Uterus (tissue), 4 donors: ENCODE results near the gene CDH13. TPM values are rescaled to one million over a fixed set of nuclear protein-coding genes. Genes with fewer than 3 reads are reported as not detected.

Experiments used
- DNase-seq, 2 donors: peaks; one replicate each; pipeline ENCODE4 v3.0.0-alpha.2; 2019 to 2020
- H3K27ac ChIP-seq, 2 donors: fragments of 200-600 bp; sonication (generic); 1 replicate in 1 of 2; 2 replicates in 1 of 2; pipeline ENCODE4 v1.5.1; 2016 to 2018
- H3K27me3 ChIP-seq, 2 donors: fragments of 200-600 bp; sonication (generic); one replicate each; pipeline ENCODE4 v1.5.1; 2018 to 2019; ENCODE audit warnings: control low read depth in 1 of 2
- H3K36me3 ChIP-seq, 2 donors: fragments of 200-600 bp; sonication (generic); one replicate each; pipeline ENCODE4 v1.5.1; 2019; ENCODE audit warnings: control low read depth in 1 of 2
- H3K4me1 ChIP-seq, 2 donors: fragments of 200-600 bp; sonication (generic); one replicate each; pipeline ENCODE4 v1.5.1; 2018 to 2019; ENCODE audit warnings: control low read depth in 1 of 2
- H3K4me3 ChIP-seq, 2 donors: fragments of 200-600 bp; sonication (generic); 1 replicate in 1 of 2; 2 replicates in 1 of 2; pipeline ENCODE4 v1.5.1; 2018 to 2019; ENCODE audit warnings: mild to moderate bottlenecking in 1 of 2
- H3K9me3 ChIP-seq, 2 donors: fragments of 200-600 bp; sonication (generic); one replicate each; pipeline ENCODE4 v1.5.1; 2019; ENCODE audit warnings: control low read depth in 1 of 2
- POLR2A ChIP-seq, 2 donors: fragments of 450-650 bp; IDR thresholded peaks; one replicate each; pipeline ENCODE4 v1.6.1; 2016; ENCODE audit warnings: antibody characterized with exemption in 2 of 2, mild to moderate bottlenecking in 1 of 2, moderate library complexity in 1 of 2
- intact Hi-C: fragments of 100-400 bp; cut with DNase I; formaldehyde crosslinking; loops from one replicate; pipeline ENCODE4 v1.15.1; 2023; ENCODE audit warnings: low total_unique reads
- total RNA-seq, 4 donors: library from RNA; depleted of rRNA in 3 of 4; stranded (reverse); fragments of >200 nt in 3 of 4; gene quantifications; one replicate each; pipeline versions ENCODE4 v1.1.0 to v1.2.4, GENCODE V29; 2014 to 2023
- TF ChIP-seq, protein P1 (sequence below), 4 experiments: fragments of 200-600 bp in 2 of 4; fragments of 450-650 bp in 2 of 4; sonication (generic) in 2 of 4; IDR thresholded peaks; one replicate each; pipeline ENCODE4 v1.5.1; 2016 to 2019; ENCODE audit warnings: antibody characterized with exemption in 4 of 4, mild to moderate bottlenecking in 2 of 4, moderate library complexity in 1 of 4
- donor health status: DM: yes; HTN: yes; CAD: no.

CDH13 gene
- total RNA-seq, 4 donors from 2014 or later = 49.1 to 99.4 (median 82.7) TPM

DNA sequence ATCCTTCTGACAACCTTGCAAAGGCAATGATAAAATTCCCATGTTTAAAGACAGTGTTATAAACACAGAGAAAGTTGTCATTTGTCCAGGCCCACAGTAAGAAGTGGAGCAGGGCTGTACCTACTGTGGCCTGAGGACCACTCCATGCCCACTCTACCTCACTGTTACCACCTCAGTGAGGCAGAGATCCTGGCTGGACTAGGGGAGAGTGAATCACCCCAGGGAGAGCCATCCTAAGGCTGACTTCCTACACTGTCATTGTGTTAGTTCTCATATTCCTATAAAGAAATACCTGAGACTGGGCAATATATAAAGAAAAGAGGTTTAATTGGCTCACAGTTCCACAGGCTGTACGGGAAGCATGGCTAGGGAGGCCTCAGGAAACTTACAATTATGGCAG, 952.3 kb downstream of the CDH13 start:
- H3K4me3 ChIP-seq = no peak overlapping the region
- intact Hi-C loops = no loop called here
- H3K36me3 ChIP-seq = no peaks in the 10 kb centered on the region
- DNase-seq = no peak
- no peaks in the 10 kb centered on the region for H3K9me3 ChIP-seq
- H3K4me1 ChIP-seq = no peaks in the 10 kb centered on the region
- no peaks in the 10 kb centered on the region for H3K27me3 ChIP-seq
- TF ChIP-seq POLR2A (IDR thresholded peaks at IDR 0.05) = no peak
- TF ChIP-seq, protein P1, sequence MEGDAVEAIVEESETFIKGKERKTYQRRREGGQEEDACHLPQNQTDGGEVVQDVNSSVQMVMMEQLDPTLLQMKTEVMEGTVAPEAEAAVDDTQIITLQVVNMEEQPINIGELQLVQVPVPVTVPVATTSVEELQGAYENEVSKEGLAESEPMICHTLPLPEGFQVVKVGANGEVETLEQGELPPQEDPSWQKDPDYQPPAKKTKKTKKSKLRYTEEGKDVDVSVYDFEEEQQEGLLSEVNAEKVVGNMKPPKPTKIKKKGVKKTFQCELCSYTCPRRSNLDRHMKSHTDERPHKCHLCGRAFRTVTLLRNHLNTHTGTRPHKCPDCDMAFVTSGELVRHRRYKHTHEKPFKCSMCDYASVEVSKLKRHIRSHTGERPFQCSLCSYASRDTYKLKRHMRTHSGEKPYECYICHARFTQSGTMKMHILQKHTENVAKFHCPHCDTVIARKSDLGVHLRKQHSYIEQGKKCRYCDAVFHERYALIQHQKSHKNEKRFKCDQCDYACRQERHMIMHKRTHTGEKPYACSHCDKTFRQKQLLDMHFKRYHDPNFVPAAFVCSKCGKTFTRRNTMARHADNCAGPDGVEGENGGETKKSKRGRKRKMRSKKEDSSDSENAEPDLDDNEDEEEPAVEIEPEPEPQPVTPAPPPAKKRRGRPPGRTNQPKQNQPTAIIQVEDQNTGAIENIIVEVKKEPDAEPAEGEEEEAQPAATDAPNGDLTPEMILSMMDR (IDR thresholded peaks at IDR 0.05) = no peak
- H3K27ac ChIP-seq = no peak overlapping the region

- Histone ChIP-seq H3K27me3 (no peaks in the 10 kb centered on the region), H3K27ac (no peak overlapping the region), H3K9me3 (no peaks in the 10 kb centered on the region), H3K4me3 (no peak overlapping the region), H3K4me1 (no peaks in the 10 kb centered on the region), H3K36me3 (no peaks in the 10 kb centered on the region)
- DNase-seq = no peak
- TF ChIP-seq, protein P1 (IDR thresholded peaks at IDR 0.05) = no peak
- TF ChIP-seq POLR2A (IDR thresholded peaks at IDR 0.05) = no peak
- intact Hi-C loops = no loop called here
Measured at GRCh38 chr16:83579436-83579835, 952.7 kb downstream of the CDH13 start.

DNA sequence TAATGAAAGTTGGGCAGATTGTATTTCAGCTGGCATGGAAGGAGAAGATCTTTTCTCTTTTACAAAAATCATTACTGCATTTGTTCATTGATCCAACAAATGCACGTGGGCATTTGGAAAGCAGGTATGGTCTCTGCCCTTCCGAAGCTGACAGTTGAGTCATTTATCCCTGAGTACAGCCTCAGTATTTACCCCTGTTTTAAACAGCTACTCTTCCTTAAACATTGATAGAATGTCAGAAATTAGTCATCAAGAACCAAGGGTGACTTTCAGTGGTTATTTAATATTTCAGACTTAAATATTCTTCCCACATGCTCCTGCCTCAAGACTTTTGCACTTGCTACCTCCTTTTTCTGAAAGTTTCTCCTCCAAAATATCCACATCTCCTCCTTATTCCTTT, 954.3 kb downstream of the CDH13 start:
- Histone ChIP-seq H3K9me3 (no peaks in the 10 kb centered on the region), H3K36me3 (no peaks in the 10 kb centered on the region), H3K27ac (no peak overlapping the region), H3K4me1 (no peaks in the 10 kb centered on the region), H3K27me3 (no peaks in the 10 kb centered on the region), H3K4me3 (no peak overlapping the region)
- intact Hi-C loops = no loop called here
- DNase-seq = no peak
- TF ChIP-seq, protein P1 (IDR thresholded peaks at IDR 0.05) = no peak
- TF ChIP-seq POLR2A (IDR thresholded peaks at IDR 0.05) = no peak

DNA sequence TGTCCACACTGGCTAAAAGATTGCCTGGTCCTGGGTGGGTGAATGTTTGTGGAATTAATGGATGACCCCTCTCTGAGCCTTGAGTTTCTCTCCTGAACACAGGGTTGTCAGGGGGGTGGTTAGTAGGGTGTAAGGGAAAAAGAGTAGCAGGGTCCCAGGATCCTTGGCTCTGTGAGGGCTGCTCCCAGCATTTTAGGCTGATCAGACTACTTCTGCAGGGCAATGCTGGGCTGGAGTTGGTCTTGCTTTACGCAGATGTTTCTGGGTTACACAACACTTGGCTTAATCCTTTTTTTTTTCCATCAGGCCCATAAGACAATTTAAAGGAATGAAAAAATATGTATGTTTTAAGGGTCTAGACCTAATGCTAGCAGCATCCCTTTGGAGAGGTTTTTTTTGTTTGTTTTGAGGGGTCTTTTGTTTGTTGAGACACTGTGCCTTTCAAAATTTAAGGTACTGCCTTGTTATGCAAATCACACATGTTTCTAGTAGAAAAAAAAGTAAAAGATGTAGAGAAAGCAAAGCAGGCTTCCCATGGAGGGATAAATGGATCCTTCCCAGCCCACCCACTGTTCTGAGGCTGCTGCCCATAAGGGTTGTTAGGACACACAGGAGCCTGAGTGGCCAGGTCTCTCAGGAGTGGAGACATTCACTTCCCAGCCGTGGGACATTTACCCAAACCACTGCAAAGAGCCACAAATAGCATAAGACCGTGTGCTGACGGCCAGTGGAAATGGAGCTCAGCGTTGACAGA, 955.4 kb downstream of the CDH13 start:
- DNase-seq = no peak
- H3K4me3 ChIP-seq = no peak overlapping the region
- no peaks in the 10 kb centered on the region for H3K9me3 ChIP-seq
- intact Hi-C loops = no loop called here
- H3K36me3 ChIP-seq = no peaks in the 10 kb centered on the region
- no peaks in the 10 kb centered on the region for H3K27me3 ChIP-seq
- TF ChIP-seq POLR2A (IDR thresholded peaks at IDR 0.05) = no peak
- TF ChIP-seq, protein P1 (IDR thresholded peaks at IDR 0.05) = no peak
- H3K27ac ChIP-seq = no peak overlapping the region
- H3K4me1 ChIP-seq = no peaks in the 10 kb centered on the region

DNA sequence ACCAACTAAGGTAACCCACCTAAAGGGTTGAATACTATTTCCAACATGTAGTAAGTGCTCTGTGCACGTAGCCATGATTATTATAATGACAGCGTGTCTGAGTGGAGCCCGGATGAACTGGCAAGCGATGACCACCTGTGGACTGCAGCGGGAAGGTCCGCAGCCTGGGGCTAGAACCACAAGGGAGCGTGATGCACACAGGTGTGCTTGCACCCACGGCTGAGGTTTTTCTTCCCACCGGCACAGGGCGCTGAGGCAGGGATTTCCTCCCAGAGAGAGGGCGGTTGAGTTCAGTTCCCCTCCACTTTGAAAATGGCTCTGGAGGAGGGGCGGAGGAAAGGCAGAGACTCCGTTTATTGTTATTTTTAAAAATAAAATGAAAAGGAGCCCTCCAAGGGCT, 959.3 kb downstream of the CDH13 start:
- Histone ChIP-seq H3K4me1 (no peaks in the 10 kb centered on the region), H3K27ac (no peak overlapping the region), H3K27me3 (no peaks in the 10 kb centered on the region), H3K9me3 (no peaks in the 10 kb centered on the region), H3K36me3 (no peaks in the 10 kb centered on the region), H3K4me3 (no peak overlapping the region)
- intact Hi-C loops = no loop called here
- TF ChIP-seq, protein P1 (IDR thresholded peaks at IDR 0.05) = no peak
- no peak for TF ChIP-seq POLR2A (IDR thresholded peaks at IDR 0.05)
- DNase-seq = no peak
